Spleen (tissue), 11 donors: ENCODE results near the gene ARID5B. TPM values are rescaled to one million over a fixed set of nuclear protein-coding genes. Genes with fewer than 3 reads are reported as not detected.
A peak's percentile ranks its signal among the peaks of the same experiment; 100 is the strongest.

Source experiments
- DNase-seq: peaks from one replicate; pipeline ENCODE4 v3.0.0-alpha.2; 2020
- H3K27ac ChIP-seq, 8 donors: fragments of 200-600 bp; sonication (generic) in 7 of 8; 1 replicate in 4 of 8; 2 replicates in 4 of 8; pipeline versions ENCODE4 v1.5.0 to v1.8.0; 2016 to 2021; ENCODE audit warnings: inconsistent platforms in 4 of 8, mild to moderate bottlenecking in 4 of 8, moderate library complexity in 1 of 8
- H3K27me3 ChIP-seq, 7 donors: fragments of 200-600 bp; sonication (generic) in 6 of 7; replicated peaks in 1 of 7; 1 replicate in 4 of 7; 2 replicates in 3 of 7; pipeline versions ENCODE4 v1.5.0 to v1.8.0; 2016 to 2021; ENCODE audit warnings: inconsistent platforms in 3 of 7, mild to moderate bottlenecking in 1 of 7
- H3K36me3 ChIP-seq, 6 donors: fragments of 200-600 bp; sonication (generic) in 5 of 6; 1 replicate in 4 of 6; 2 replicates in 2 of 6; pipeline versions ENCODE4 v1.5.0 to v1.8.0; 2016 to 2021; ENCODE audit warnings: inconsistent platforms in 2 of 6
- H3K4me1 ChIP-seq, 6 donors: fragments of 200-600 bp; sonication (generic) in 5 of 6; 1 replicate in 3 of 6; 2 replicates in 3 of 6; pipeline versions ENCODE4 v1.5.0 to v1.8.0; 2016 to 2021; ENCODE audit warnings: inconsistent platforms in 3 of 6
- H3K4me3 ChIP-seq, 8 donors: fragments of 200-600 bp; sonication (generic) in 7 of 8; 1 replicate in 4 of 8; 2 replicates in 4 of 8; pipeline versions ENCODE4 v1.5.0 to v1.8.0; 2016 to 2021; ENCODE audit warnings: inconsistent platforms in 4 of 8, mild to moderate bottlenecking in 4 of 8, moderate library complexity in 2 of 8
- H3K9me3 ChIP-seq, 8 donors: fragments of 200-600 bp; sonication (generic) in 7 of 8; 1 replicate in 4 of 8; 2 replicates in 4 of 8; pipeline versions ENCODE4 v1.5.0 to v1.8.0; 2016 to 2021; ENCODE audit warnings: inconsistent platforms in 4 of 8
- CTCF ChIP-seq, 11 experiments: fragments of 200-600 bp in 7 of 11; fragments of 450-650 bp in 4 of 11; sonication (generic) in 4 of 11; IDR thresholded peaks in 8 of 11; conservative IDR thresholded peaks in 3 of 11; 1 replicate in 7 of 11; 2 replicates in 4 of 11; pipeline versions ENCODE4 v1.4.0 to v1.8.0; 2016 to 2021; ENCODE audit warnings: antibody characterized with exemption in 11 of 11, inconsistent platforms in 4 of 11, mild to moderate bottlenecking in 1 of 11
- POLR2A ChIP-seq, 3 donors: fragments of 450-650 bp; IDR thresholded peaks; one replicate each; pipeline ENCODE4 v1.5.1; 2017; ENCODE audit warnings: antibody characterized with exemption in 3 of 3, mild to moderate bottlenecking in 1 of 3
- POLR2AphosphoS5 ChIP-seq, 3 donors: sonication (generic); formaldehyde crosslinking; IDR thresholded peaks; one replicate each; pipeline ENCODE4 v1.5.1; 2017; ENCODE audit warnings: antibody characterized with exemption in 3 of 3
- WGBS, 5 donors: extraction: QIAGEN DNeasy Blood & Tissue Kit in 3 of 5; methylation state at CpG; one replicate each; pipeline versions ENCODE4 v1.1.5 to v1.1.7; 2013 to 2018; 5-methylcytosine and 5-hydroxymethylcytosine counted together
- intact Hi-C: fragments of 100-400 bp; cut with DNase I; formaldehyde crosslinking; loops from one replicate; pipeline ENCODE4 v1.15.0; 2023; ENCODE audit warnings: low total_unique reads
- polyA plus RNA-seq, 3 donors: library from polyadenylated mRNA; stranded (reverse); fragments of 200-250 nt; gene quantifications; one replicate each; pipeline ENCODE4 v1.2.1, GENCODE V29; 2013
- total RNA-seq, 7 donors: library from RNA; depleted of rRNA in 3 of 7; stranded (reverse); fragments of >200 nt in 3 of 7; fragmentation: NEBNext Ultra II Directional in 4 of 7; extraction: Animal tissue kit (Norgen Biotek cat#: 25700) in 4 of 7; gene quantifications; one replicate each; pipeline versions ENCODE4 v1.1.0 to v1.2.1, GENCODE V29; 2016 to 2021
- donor health status: healthy with polysubstance abuse.
- donor health status: DM: no; HTN: no; CAD: no; lungs with moderate emphysema.
- donor health status: DM: no; HTN: no; CAD: no.
- donor health status: Bipolar disorder and iron deficiency.
- donor health status: healthy.
- donor health status: DM: no; HTN: no; CAD: no.
- donor health status: DM: yes; HTN: yes; CAD: no.

Gene ARID5B
- total and polyA plus RNA-seq, 10 donors, result 5.6 to 70.7 (median 46.2) TPM

- H3K27me3 ChIP-seq, result no peaks in the 10 kb centered on the region
- DNase-seq, result no peak
- 81 to 94% (median 85%) methylated on average over 6 of the region's 6 CpGs for WGBS, 5 donors
- H3K27ac ChIP-seq, result peak overlapping the region in 2 of 8 donors; percentile 13 to 16
- intact Hi-C loops, result no loop called here
- H3K36me3 ChIP-seq, result peaks cover 0 to 98% (median 31%) of the 10 kb centered on the region in 6 donors
- no peak for TF ChIP-seq POLR2A (IDR thresholded peaks at IDR 0.05)
- TF ChIP-seq POLR2AphosphoS5 (IDR thresholded peaks at IDR 0.05), result peak; percentile 36 to 45 (median 37)
- no peak for TF ChIP-seq CTCF (IDR thresholded peaks at IDR 0.05 in 8 of 11, conservative IDR thresholded peaks at IDR 0.05 in 3 of 11)
- H3K4me1 ChIP-seq, result peaks cover 5 to 85% (median 35%) of the 10 kb centered on the region in 6 donors
- no peaks in the 10 kb centered on the region for H3K9me3 ChIP-seq
- no peak overlapping the region for H3K4me3 ChIP-seq
These were observed 170.4 kb downstream of the ARID5B start for GRCh38 chr10:62071846-62072281.

- Histone ChIP-seq H3K27me3 (no peaks in the 10 kb centered on the region), H3K27ac (peak overlapping the region in 1 of 8 donors; percentile 11), H3K4me3 (no peak overlapping the region), H3K36me3 (peaks cover 0 to 88% (median 31%) of the 10 kb centered on the region in 6 donors), H3K9me3 (no peaks in the 10 kb centered on the region), H3K4me1 (peaks cover 5 to 89% (median 43%) of the 10 kb centered on the region in 6 donors)
- 78 to 94% (median 84%) methylated on average over 2 of the region's 2 CpGs for WGBS, 5 donors
- intact Hi-C loops, result no loop called here
- TF ChIP-seq CTCF (IDR thresholded peaks at IDR 0.05 in 8 of 11, conservative IDR thresholded peaks at IDR 0.05 in 3 of 11) (no peak), POLR2A (IDR thresholded peaks at IDR 0.05) (no peak), POLR2AphosphoS5 (IDR thresholded peaks at IDR 0.05) (no peak)
- no peak for DNase-seq
These were observed 171.4 kb downstream of the ARID5B start for GRCh38 chr10:62072901-62073300.

- WGBS, 5 donors, result 81 to 90% (median 83%) methylated on average over 3 of the region's 3 CpGs
- Histone ChIP-seq H3K4me1 (peaks cover 5 to 88% (median 42%) of the 10 kb centered on the region in 6 donors), H3K36me3 (peaks cover 0 to 86% (median 31%) of the 10 kb centered on the region in 6 donors), H3K4me3 (no peak overlapping the region), H3K27ac (peak overlapping the region in 2 of 8 donors; percentile 2 to 11), H3K9me3 (no peaks in the 10 kb centered on the region), H3K27me3 (no peaks in the 10 kb centered on the region)
- DNase-seq, result no peak
- no peak for TF ChIP-seq CTCF (IDR thresholded peaks at IDR 0.05 in 8 of 11, conservative IDR thresholded peaks at IDR 0.05 in 3 of 11)
- TF ChIP-seq POLR2AphosphoS5 (IDR thresholded peaks at IDR 0.05), result no peak
- TF ChIP-seq POLR2A (IDR thresholded peaks at IDR 0.05), result no peak
- intact Hi-C loops, result no loop called here
These were observed 171.9 kb downstream of the ARID5B start for GRCh38 chr10:62073429-62073828.

- intact Hi-C loops, result no loop called here
- no peaks in the 10 kb centered on the region for H3K27me3 ChIP-seq
- no peak overlapping the region for H3K4me3 ChIP-seq
- peaks cover 0 to 86% (median 36%) of the 10 kb centered on the region in 6 donors for H3K4me1 ChIP-seq
- TF ChIP-seq CTCF (IDR thresholded peaks at IDR 0.05 in 8 of 11, conservative IDR thresholded peaks at IDR 0.05 in 3 of 11), result no peak
- TF ChIP-seq POLR2A (IDR thresholded peaks at IDR 0.05), result no peak
- TF ChIP-seq POLR2AphosphoS5 (IDR thresholded peaks at IDR 0.05), result peak in 1 of 3 donors; percentile 35
- 82 to 97% (median 86%) methylated on average over 11 of the region's 11 CpGs for WGBS, 5 donors
- H3K27ac ChIP-seq, result peak overlapping the region in 2 of 8 donors; percentile 10 to 16
- no peak for DNase-seq
- no peaks in the 10 kb centered on the region for H3K9me3 ChIP-seq
- peaks cover 0 to 83% (median 25%) of the 10 kb centered on the region in 6 donors for H3K36me3 ChIP-seq
These were observed 173.9 kb downstream of the ARID5B start for GRCh38 chr10:62075414-62075813.
